Neural cell (in vitro differentiated cells): ENCODE data around the gene DAP.

Experiments
- EP300 ChIP-seq: fragments of 450-650 bp; conservative IDR thresholded peaks from 2 replicates; pipeline ENCODE4 v1.6.1; 2014; ENCODE audit warnings: antibody characterized with exemption, mild to moderate bottlenecking, moderate library complexity; ENCODE audit not compliant: poor library complexity, severe bottlenecking
- TF ChIP-seq, protein P1 (sequence below): fragments of 450-650 bp; IDR thresholded peaks from 2 replicates; pipeline ENCODE4 v1.5.1; 2014; ENCODE audit warnings: antibody characterized with exemption, mild to moderate bottlenecking, moderate library complexity; ENCODE audit not compliant: poor library complexity, severe bottlenecking

DNA sequence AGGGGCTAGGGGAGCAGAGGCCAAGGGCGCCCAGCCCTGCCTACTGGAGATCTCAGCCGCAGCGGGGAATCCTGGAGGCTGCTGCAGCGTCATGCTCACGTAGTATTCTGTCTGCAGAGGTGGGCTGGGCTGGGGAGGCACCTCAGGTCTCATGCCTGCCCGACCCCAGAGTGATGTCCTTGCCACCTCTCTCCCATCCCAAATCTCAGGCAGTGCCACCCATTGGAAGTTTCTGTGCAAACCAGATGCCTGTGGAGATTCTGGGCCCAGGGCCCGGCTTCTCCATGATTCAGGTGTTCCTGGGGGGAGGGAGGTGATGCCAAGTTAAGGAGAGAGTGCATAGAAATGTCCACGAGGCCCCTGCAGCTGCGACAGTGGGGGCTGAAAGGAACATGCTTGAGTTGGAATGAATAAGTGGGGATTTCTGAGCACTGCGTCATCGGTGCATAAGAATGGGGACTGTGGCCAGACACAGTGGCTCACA lies 125.1 kb downstream of the DAP start:
- TF ChIP-seq, protein P1, sequence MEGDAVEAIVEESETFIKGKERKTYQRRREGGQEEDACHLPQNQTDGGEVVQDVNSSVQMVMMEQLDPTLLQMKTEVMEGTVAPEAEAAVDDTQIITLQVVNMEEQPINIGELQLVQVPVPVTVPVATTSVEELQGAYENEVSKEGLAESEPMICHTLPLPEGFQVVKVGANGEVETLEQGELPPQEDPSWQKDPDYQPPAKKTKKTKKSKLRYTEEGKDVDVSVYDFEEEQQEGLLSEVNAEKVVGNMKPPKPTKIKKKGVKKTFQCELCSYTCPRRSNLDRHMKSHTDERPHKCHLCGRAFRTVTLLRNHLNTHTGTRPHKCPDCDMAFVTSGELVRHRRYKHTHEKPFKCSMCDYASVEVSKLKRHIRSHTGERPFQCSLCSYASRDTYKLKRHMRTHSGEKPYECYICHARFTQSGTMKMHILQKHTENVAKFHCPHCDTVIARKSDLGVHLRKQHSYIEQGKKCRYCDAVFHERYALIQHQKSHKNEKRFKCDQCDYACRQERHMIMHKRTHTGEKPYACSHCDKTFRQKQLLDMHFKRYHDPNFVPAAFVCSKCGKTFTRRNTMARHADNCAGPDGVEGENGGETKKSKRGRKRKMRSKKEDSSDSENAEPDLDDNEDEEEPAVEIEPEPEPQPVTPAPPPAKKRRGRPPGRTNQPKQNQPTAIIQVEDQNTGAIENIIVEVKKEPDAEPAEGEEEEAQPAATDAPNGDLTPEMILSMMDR = no peak
- TF ChIP-seq EP300 = no peak
